PC-9 (cell line): ENCODE measurements around the gene INPP5A. TPM values are rescaled to one million over a fixed set of nuclear protein-coding genes. Genes with fewer than 3 reads are reported as not detected.

Experiments used
- BruUV-seq: library from RNA; stranded (reverse); fragments of 400-500 nt; replicated peaks from 2 replicates; lab custom pipeline; 2021; lab: Mats Ljungman, UMichigan
- CTCF ChIA-PET: fragments of 300-600 bp; sonication (Branson Sonifier 250); formaldehyde crosslinking; loops from one replicate; lab custom pipeline; 2022; ENCODE audit warnings: antibody characterized with exemption; lab: Charles Lee
- POLR2A ChIA-PET: fragments of 300-600 bp; sonication (Branson Sonifier 250); formaldehyde crosslinking; loops from one replicate; lab custom pipeline; 2022; ENCODE audit warnings: antibody characterized with exemption; ENCODE audit not compliant: unreplicated experiment; lab: Charles Lee
- DNase-seq, 2 experiments: peaks; one replicate each; pipeline versions ENCODE4 v3.0.0 to v3.0.0-alpha.2; 2015 to 2022; ENCODE audit warnings: mixed read lengths in 1 of 2
- H2AFZ ChIP-seq: fragments of 200-600 bp; sonication (generic); 2 replicates; pipeline ENCODE4 v1.8.1; 2017; ENCODE audit warnings: antibody characterized with exemption
- H3F3A ChIP-seq: fragments of 200-600 bp; sonication (generic); 2 replicates; pipeline ENCODE4 v1.8.1; 2017; ENCODE audit warnings: antibody characterized with exemption, mild to moderate bottlenecking, low read depth; ENCODE audit not compliant: insufficient read depth
- H3K27ac ChIP-seq: fragments of 200-600 bp; sonication (generic); 2 replicates; pipeline ENCODE4 v1.6.1; 2016; ENCODE audit warnings: mixed run types
- H3K27me3 ChIP-seq: fragments of 200-600 bp; sonication (generic); 2 replicates; pipeline ENCODE4 v1.6.1; 2016; ENCODE audit warnings: low read depth, mixed run types; ENCODE audit not compliant: insufficient read depth
- H3K36me3 ChIP-seq: fragments of 200-600 bp; sonication (generic); 2 replicates; pipeline ENCODE4 v1.6.1; 2016; ENCODE audit warnings: low read depth, mixed run types
- H3K4me1 ChIP-seq: fragments of 200-600 bp; sonication (generic); replicated peaks from 2 replicates; pipeline ENCODE4 v1.6.1; 2016; ENCODE audit warnings: mixed run types; ENCODE audit not compliant: insufficient read depth
- H3K4me2 ChIP-seq: fragments of 200-600 bp; sonication (generic); 2 replicates; pipeline ENCODE4 v1.6.1; 2017; ENCODE audit warnings: mixed run types
- H3K4me3 ChIP-seq: fragments of 200-600 bp; sonication (generic); 2 replicates; pipeline ENCODE4 v1.6.1; 2016; ENCODE audit warnings: mixed run types
- H3K79me2 ChIP-seq: fragments of 200-600 bp; sonication (generic); 2 replicates; pipeline ENCODE4 v1.6.1; 2017; ENCODE audit warnings: low read depth, mixed run types
- H3K9me2 ChIP-seq: fragments of 200-600 bp; sonication (generic); 2 replicates; pipeline ENCODE4 v1.8.1; 2017; ENCODE audit warnings: mild to moderate bottlenecking; ENCODE audit not compliant: insufficient read depth
- H3K9me3 ChIP-seq: fragments of 200-600 bp; sonication (generic); 2 replicates; pipeline ENCODE4 v1.8.1; 2016; ENCODE audit warnings: low read depth; ENCODE audit not compliant: insufficient read depth
- H4K20me1 ChIP-seq: fragments of 200-600 bp; sonication (generic); 2 replicates; pipeline ENCODE4 v1.8.1; 2017; ENCODE audit not compliant: insufficient read depth
- CTCF ChIP-seq: fragments of 200-600 bp; sonication (generic); conservative IDR thresholded peaks from 2 replicates; pipeline ENCODE4 v1.6.1; 2017; ENCODE audit warnings: mixed run types, antibody characterized with exemption, mild to moderate bottlenecking, moderate library complexity
- EZH2 ChIP-seq: fragments of 200-600 bp; sonication (generic); IDR thresholded peaks from 2 replicates; pipeline ENCODE4 v1.8.0; 2017; ENCODE audit warnings: antibody characterized with exemption, low read depth
- intact Hi-C: fragments of 100-400 bp; cut with micrococcal nuclease; formaldehyde crosslinking; loops from one replicate; pipeline ENCODE4 v1.10.0; 2022; ENCODE audit not compliant: unreplicated experiment
- total RNA-seq: library from RNA; stranded (reverse); gene quantifications from 2 replicates; pipeline ENCODE4 v1.2.3, GENCODE V29; 2021

INPP5A gene
- total RNA-seq, 1 experiment from 2014 or later = 18.4 TPM

- TF ChIP-seq CTCF = no peak
- no peak for TF ChIP-seq EZH2
- no peaks in the 10 kb centered on the region for H3K4me1 ChIP-seq
- CTCF ChIA-PET = no interaction called here
Observed at GRCh38 chr10:132724446-132724845, 186.9 kb downstream of the INPP5A start.

DNA sequence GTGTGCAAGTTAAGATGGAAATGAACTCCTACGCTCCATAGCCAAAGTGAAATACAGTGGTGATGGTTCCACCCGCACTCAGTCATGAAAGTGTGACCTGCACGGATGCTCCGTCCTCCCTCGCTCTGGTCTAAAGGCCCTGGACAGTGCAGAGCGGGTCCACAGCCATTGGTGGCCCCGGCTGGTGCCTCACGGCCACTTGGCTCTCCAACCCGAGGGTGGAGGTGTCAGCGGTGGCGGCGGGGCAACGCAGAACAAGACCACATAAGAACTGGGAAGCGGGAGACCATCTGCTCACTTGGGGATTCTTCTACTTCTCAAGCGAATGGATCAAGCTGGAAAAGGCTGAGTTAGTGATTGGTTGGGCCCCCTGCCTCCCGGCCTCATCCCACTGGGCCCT lies 187.6 kb downstream of the INPP5A start:
- no peaks in the 10 kb centered on the region for H3K9me2 ChIP-seq
- no peaks in the 10 kb centered on the region for H3K9me3 ChIP-seq
- H3K27ac ChIP-seq = no peak overlapping the region
- POLR2A ChIA-PET = no interaction called here
- H3K4me3 ChIP-seq = no peak overlapping the region
- no peaks in the 10 kb centered on the region for H3K36me3 ChIP-seq
- no peaks in the 10 kb centered on the region for H3K4me1 ChIP-seq
- no peak overlapping the region for H2AFZ ChIP-seq
- no peaks in the 10 kb centered on the region for H3F3A ChIP-seq
- TF ChIP-seq EZH2 (no peak), CTCF (no peak)
- intact Hi-C loops = no loop called here
- no peak for DNase-seq
- H3K79me2 ChIP-seq = no peaks in the 10 kb centered on the region
- no peak overlapping the region for H3K4me2 ChIP-seq
- CTCF ChIA-PET = no interaction called here
- no peaks in the 10 kb centered on the region for H3K27me3 ChIP-seq
- BruUV-seq = no TSS peak
- H4K20me1 ChIP-seq = no peaks in the 10 kb centered on the region

More at GRCh38 chr10:132724446-132724845, 186.9 kb downstream of the INPP5A start:
- H3K9me3 ChIP-seq = no peaks in the 10 kb centered on the region
- POLR2A ChIA-PET = no interaction called here
- H3K27ac ChIP-seq = no peak overlapping the region
- H4K20me1 ChIP-seq = no peaks in the 10 kb centered on the region
- no peaks in the 10 kb centered on the region for H3F3A ChIP-seq
- H3K9me2 ChIP-seq = no peaks in the 10 kb centered on the region
- DNase-seq = no peak
- H3K27me3 ChIP-seq = no peaks in the 10 kb centered on the region
- H3K4me3 ChIP-seq = no peak overlapping the region
- H3K4me2 ChIP-seq = no peak overlapping the region
- BruUV-seq = no TSS peak
- H3K79me2 ChIP-seq = no peaks in the 10 kb centered on the region
- intact Hi-C loops = no loop called here
- no peak overlapping the region for H2AFZ ChIP-seq
- H3K36me3 ChIP-seq = no peaks in the 10 kb centered on the region

- H3K27ac ChIP-seq = no peak overlapping the region
- H3K9me2 ChIP-seq = no peaks in the 10 kb centered on the region
- no peaks in the 10 kb centered on the region for H3K36me3 ChIP-seq
- no peaks in the 10 kb centered on the region for H3K9me3 ChIP-seq
- no peak overlapping the region for H2AFZ ChIP-seq
- no peak for DNase-seq
- no peak overlapping the region for H3K4me2 ChIP-seq
- no TSS peak for BruUV-seq
- no peaks in the 10 kb centered on the region for H3F3A ChIP-seq
- no peaks in the 10 kb centered on the region for H4K20me1 ChIP-seq
- ChIA-PET CTCF (no interaction called here), POLR2A (no interaction called here)
- H3K27me3 ChIP-seq = no peaks in the 10 kb centered on the region
- no peaks in the 10 kb centered on the region for H3K4me1 ChIP-seq
- TF ChIP-seq EZH2 (no peak), CTCF (no peak)
- intact Hi-C loops = no loop called here
- H3K4me3 ChIP-seq = no peak overlapping the region
- no peaks in the 10 kb centered on the region for H3K79me2 ChIP-seq
Observed at GRCh38 chr10:132726194-132726593, 188.6 kb downstream of the INPP5A start.
